Neuronal stem cell (in vitro differentiated cells): ENCODE results near the gene APOL3.

Source experiments
- DNase-seq: peaks from one replicate; pipeline ENCODE4 v3.0.0-alpha.2; 2013; ENCODE audit warnings: low spot score
- H2AFZ ChIP-seq: one replicate; pipeline ENCODE4 v1.6.1; 2013; ENCODE audit warnings: mild to moderate bottlenecking, low read length, inconsistent platforms
- H2AK5ac ChIP-seq: 2 replicates; pipeline ENCODE4 v1.6.1; 2013; ENCODE audit warnings: low read depth, mild to moderate bottlenecking, inconsistent platforms, low read length, moderate library complexity, mixed read lengths
- H2BK120ac ChIP-seq: 2 replicates; pipeline ENCODE4 v1.6.1; 2013; ENCODE audit warnings: low read depth, mild to moderate bottlenecking, inconsistent platforms, low read length, moderate library complexity, mixed read lengths
- H2BK12ac ChIP-seq: one replicate; pipeline ENCODE4 v1.6.1; 2013; ENCODE audit warnings: low read length, inconsistent platforms
- H2BK15ac ChIP-seq: 2 replicates; pipeline ENCODE4 v1.6.1; 2013; ENCODE audit warnings: mild to moderate bottlenecking, low read length, inconsistent platforms, mixed read lengths
- H2BK5ac ChIP-seq: one replicate; pipeline ENCODE4 v1.6.1; 2013; ENCODE audit warnings: inconsistent platforms, mild to moderate bottlenecking, low read length, moderate library complexity
- H3K14ac ChIP-seq: one replicate; pipeline ENCODE4 v1.6.1; 2013; ENCODE audit warnings: low read length, inconsistent platforms
- H3K18ac ChIP-seq: 2 replicates; pipeline ENCODE4 v1.6.1; 2013; ENCODE audit warnings: low read length, inconsistent platforms
- H3K23ac ChIP-seq: 2 replicates; pipeline ENCODE4 v1.6.1; 2013; ENCODE audit warnings: low read depth, mild to moderate bottlenecking, mixed read lengths, low read length, inconsistent platforms; ENCODE audit not compliant: poor library complexity
- H3K27ac ChIP-seq: replicated peaks from 3 replicates; pipeline ENCODE4 v1.5.1; 2013; ENCODE audit warnings: low read length, inconsistent platforms
- H3K27me3 ChIP-seq, 3 experiments: 2 replicates each; pipeline ENCODE4 v1.6.1; 2013; ENCODE audit warnings: low read length in 3 of 3, mild to moderate bottlenecking in 2 of 3, inconsistent platforms in 1 of 3, low read depth in 1 of 3, mixed read lengths in 1 of 3, moderate library complexity in 1 of 3; ENCODE audit not compliant: control insufficient read depth in 3 of 3, insufficient read depth in 3 of 3
- H3K36me3 ChIP-seq, 2 donors: replicated peaks in 1 of 2; 2 replicates each; pipeline ENCODE4 v1.6.1; 2013; ENCODE audit warnings: low read length in 2 of 2; ENCODE audit not compliant: control insufficient read depth in 2 of 2, insufficient read depth in 2 of 2
- H3K4ac ChIP-seq: 2 replicates; pipeline ENCODE4 v1.6.1; 2013; ENCODE audit warnings: inconsistent platforms, mild to moderate bottlenecking, low read length, moderate library complexity
- H3K4me1 ChIP-seq, 2 donors: 1 replicate in 1 of 2; 2 replicates in 1 of 2; pipeline ENCODE4 v1.6.1; 2013; ENCODE audit warnings: low read length in 2 of 2, low read depth in 1 of 2; ENCODE audit not compliant: control insufficient read depth in 2 of 2, insufficient read depth in 1 of 2
- H3K4me2 ChIP-seq: one replicate; pipeline ENCODE4 v1.6.1; 2013; ENCODE audit warnings: mild to moderate bottlenecking, low read length, inconsistent platforms; ENCODE audit not compliant: insufficient read depth, poor library complexity, severe bottlenecking
- H3K4me3 ChIP-seq, 2 donors: 2 replicates each; pipeline ENCODE4 v1.5.1; 2013; ENCODE audit warnings: low read length in 2 of 2, mild to moderate bottlenecking in 2 of 2, inconsistent platforms in 1 of 2, moderate library complexity in 1 of 2
- H3K79me1 ChIP-seq: one replicate; pipeline ENCODE4 v1.6.1; 2013; ENCODE audit warnings: low read depth, mild to moderate bottlenecking, inconsistent platforms, low read length, moderate library complexity
- H3K9ac ChIP-seq: one replicate; pipeline ENCODE4 v1.6.1; 2013; ENCODE audit warnings: mild to moderate bottlenecking, low read depth, low read length, inconsistent platforms; ENCODE audit not compliant: poor library complexity
- H3K9me3 ChIP-seq, 2 donors: replicated peaks in 1 of 2; 2 replicates each; pipeline versions ENCODE3 to v1.6.1; 2013; ENCODE audit warnings: low read length in 2 of 2, mild to moderate bottlenecking in 2 of 2, inconsistent platforms in 1 of 2, low read depth in 1 of 2, mixed read lengths in 1 of 2, moderate library complexity in 1 of 2; ENCODE audit not compliant: control insufficient read depth in 2 of 2, insufficient read depth in 1 of 2
- H4K8ac ChIP-seq: one replicate; pipeline ENCODE4 v1.6.1; 2013; ENCODE audit warnings: low read depth, mild to moderate bottlenecking, inconsistent platforms, low read length, moderate library complexity
- H4K91ac ChIP-seq: one replicate; pipeline ENCODE4 v1.6.1; 2013; ENCODE audit warnings: low read length, low read depth, mild to moderate bottlenecking, inconsistent platforms; ENCODE audit not compliant: poor library complexity
- WGBS, 2 donors: extraction: QIAGEN DNeasy Blood & Tissue Kit; methylation state at CpG; one replicate each; pipeline ENCODE4 v1.1.7; 2013; ENCODE audit warnings: missing lambda C conversion rate in 2 of 2, mixed read lengths in 1 of 2; ENCODE audit not compliant: insufficient read length in 2 of 2, insufficient replicate concordance in 1 of 2; ENCODE audit errors: extremely low coverage in 2 of 2; 5-methylcytosine and 5-hydroxymethylcytosine counted together

The APOL3 gene

GRCh38 chr22:36193577-36193976 lies 33.0 kb upstream of the APOL3 start:
- H2BK5ac ChIP-seq, result no peak overlapping the region
- H2BK120ac ChIP-seq, result no peak overlapping the region
- H4K91ac ChIP-seq, result no peak overlapping the region
- H3K9ac ChIP-seq, result no peak overlapping the region
- H2BK12ac ChIP-seq, result no peak overlapping the region
- H3K27ac ChIP-seq, result no peak overlapping the region
- H3K23ac ChIP-seq, result no peak overlapping the region
- H2BK15ac ChIP-seq, result no peak overlapping the region
- H3K4me3 ChIP-seq, result no peak overlapping the region
- H3K27me3 ChIP-seq, result no peaks in the 10 kb centered on the region
- H3K14ac ChIP-seq, result no peak overlapping the region
- H3K36me3 ChIP-seq, result no peaks in the 10 kb centered on the region
- H3K79me1 ChIP-seq, result no peaks in the 10 kb centered on the region
- H3K4ac ChIP-seq, result no peak overlapping the region
- no peaks in the 10 kb centered on the region for H3K9me3 ChIP-seq
- no peak overlapping the region for H3K18ac ChIP-seq
- H2AFZ ChIP-seq, result no peak overlapping the region
- H4K8ac ChIP-seq, result no peak overlapping the region
- H3K4me1 ChIP-seq, result peaks cover 12 to 26% of the 10 kb centered on the region in 2 donors
- H2AK5ac ChIP-seq, result no peak overlapping the region
- no CpG with 5 or more reads among the region's 3 CpGs for WGBS, 2 donors
- H3K4me2 ChIP-seq, result no peak overlapping the region
- DNase-seq, result no peak

GRCh38 chr22:36193171-36193570 lies 32.6 kb upstream of the APOL3 start:
- Histone ChIP-seq H3K23ac (no peak overlapping the region), H3K4ac (no peak overlapping the region), H2AK5ac (no peak overlapping the region), H3K9ac (no peak overlapping the region), H4K8ac (no peak overlapping the region), H4K91ac (no peak overlapping the region), H2BK120ac (no peak overlapping the region), H3K27me3 (no peaks in the 10 kb centered on the region), H3K4me3 (no peak overlapping the region), H3K36me3 (no peaks in the 10 kb centered on the region), H3K4me1 (peaks cover 10 to 22% of the 10 kb centered on the region in 2 donors), H2BK5ac (no peak overlapping the region), H3K9me3 (no peaks in the 10 kb centered on the region), H3K79me1 (no peaks in the 10 kb centered on the region), H2AFZ (no peak overlapping the region), H3K4me2 (no peak overlapping the region), H3K14ac (no peak overlapping the region), H2BK12ac (no peak overlapping the region), H3K27ac (no peak overlapping the region), H2BK15ac (no peak overlapping the region), H3K18ac (no peak overlapping the region)
- DNase-seq, result no peak
- no CpG with 5 or more reads among the region's 3 CpGs for WGBS, 2 donors

GRCh38 chr22:36192542-36192941 lies 32.0 kb upstream of the APOL3 start:
- WGBS, 2 donors, result no CpG with 5 or more reads among the region's 4 CpGs
- H3K18ac ChIP-seq, result no peak overlapping the region
- DNase-seq, result no peak
- H2BK5ac ChIP-seq, result no peak overlapping the region
- no peaks in the 10 kb centered on the region for H3K36me3 ChIP-seq
- no peaks in the 10 kb centered on the region for H3K79me1 ChIP-seq
- H2BK120ac ChIP-seq, result no peak overlapping the region
- H3K4me2 ChIP-seq, result no peak overlapping the region
- no peak overlapping the region for H2BK12ac ChIP-seq
- H3K14ac ChIP-seq, result no peak overlapping the region
- H3K4ac ChIP-seq, result no peak overlapping the region
- H3K4me3 ChIP-seq, result peak overlapping the region in 1 of 2 donors; percentile 26
- H3K23ac ChIP-seq, result no peak overlapping the region
- no peak overlapping the region for H4K8ac ChIP-seq
- H2AK5ac ChIP-seq, result no peak overlapping the region
- no peaks in the 10 kb centered on the region for H3K9me3 ChIP-seq
- H2BK15ac ChIP-seq, result no peak overlapping the region
- H3K27me3 ChIP-seq, result no peaks in the 10 kb centered on the region
- no peak overlapping the region for H3K27ac ChIP-seq
- peaks cover 4 to 16% of the 10 kb centered on the region in 2 donors for H3K4me1 ChIP-seq
- H4K91ac ChIP-seq, result no peak overlapping the region
- no peak overlapping the region for H3K9ac ChIP-seq
- H2AFZ ChIP-seq, result no peak overlapping the region

- no peak overlapping the region for H3K4me2 ChIP-seq
- no peaks in the 10 kb centered on the region for H3K9me3 ChIP-seq
- no CpG with 5 or more reads among the region's 17 CpGs for WGBS, 2 donors
- no peak overlapping the region for H3K4me3 ChIP-seq
- no peak for DNase-seq
- no peaks in the 10 kb centered on the region for H3K79me1 ChIP-seq
- H3K18ac ChIP-seq, result no peak overlapping the region
- no peak overlapping the region for H4K91ac ChIP-seq
- H3K27me3 ChIP-seq, result no peaks in the 10 kb centered on the region
- peak overlapping the region; percentile 64 for H3K14ac ChIP-seq
- peak overlapping the region; percentile 81 for H2BK15ac ChIP-seq
- H3K36me3 ChIP-seq, result no peaks in the 10 kb centered on the region
- no peak overlapping the region for H3K4ac ChIP-seq
- H2AFZ ChIP-seq, result no peak overlapping the region
- no peak overlapping the region for H4K8ac ChIP-seq
- no peak overlapping the region for H2BK5ac ChIP-seq
- no peak overlapping the region for H3K27ac ChIP-seq
- no peak overlapping the region for H2AK5ac ChIP-seq
- H3K9ac ChIP-seq, result peak overlapping the region; percentile 67
- peak overlapping the region; percentile 87 for H2BK12ac ChIP-seq
- peaks cover 0 to 6% of the 10 kb centered on the region in 2 donors for H3K4me1 ChIP-seq
- H3K23ac ChIP-seq, result no peak overlapping the region
- no peak overlapping the region for H2BK120ac ChIP-seq
Measured at GRCh38 chr22:36191106-36191836, 30.7 kb upstream of the APOL3 start.
